Activated CD4-positive, alpha-beta T cell treated with anti-CD3 and anti-CD28 coated beads, Interleukin-2, amount 50 U/mL, for 16 hours (primary cell): ENCODE data around the gene LRRN3.

Experiments
- DNase-seq: peaks from one replicate; pipeline ENCODE4 v3.0.0-alpha.2; 2020

LRRN3 gene

DNA sequence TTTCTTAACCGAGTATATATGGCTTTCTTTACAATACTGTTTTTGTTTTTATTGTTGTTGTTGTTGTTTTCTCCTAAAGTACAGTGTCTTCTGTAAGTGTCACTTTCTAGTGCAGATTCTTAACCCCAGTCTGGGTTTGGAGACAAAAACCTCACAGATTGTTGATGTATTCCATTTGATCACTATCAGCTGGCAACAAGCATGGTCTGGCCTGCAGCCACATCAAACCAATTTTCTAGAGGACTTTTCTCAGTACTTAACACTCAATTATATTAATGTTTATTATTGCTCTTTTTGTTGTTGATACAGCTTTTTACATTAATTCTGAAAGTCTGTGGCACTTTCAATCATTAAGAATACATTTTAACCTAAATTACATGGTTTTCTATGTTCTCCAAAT lies 17.1 kb downstream of the LRRN3 start:
- no peak for DNase-seq

DNA sequence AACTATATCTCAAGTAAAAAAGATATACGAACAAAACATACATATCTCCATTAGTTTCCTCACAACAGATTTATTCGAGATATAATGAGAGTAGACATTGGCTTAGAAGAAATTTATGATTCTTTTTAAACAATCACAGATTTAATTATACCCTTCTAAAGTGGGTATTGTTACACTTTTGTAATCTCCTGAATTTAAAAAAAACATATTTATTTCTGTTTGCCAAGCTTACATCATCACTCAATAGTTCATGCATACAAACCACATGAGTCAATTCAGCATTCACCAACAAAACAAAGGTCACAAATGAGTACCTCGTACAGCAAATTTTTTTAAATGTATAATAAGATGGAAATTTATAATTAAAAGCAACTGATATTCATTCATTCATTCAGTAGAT lies 17.6 kb downstream of the LRRN3 start:
- no peak for DNase-seq

DNA sequence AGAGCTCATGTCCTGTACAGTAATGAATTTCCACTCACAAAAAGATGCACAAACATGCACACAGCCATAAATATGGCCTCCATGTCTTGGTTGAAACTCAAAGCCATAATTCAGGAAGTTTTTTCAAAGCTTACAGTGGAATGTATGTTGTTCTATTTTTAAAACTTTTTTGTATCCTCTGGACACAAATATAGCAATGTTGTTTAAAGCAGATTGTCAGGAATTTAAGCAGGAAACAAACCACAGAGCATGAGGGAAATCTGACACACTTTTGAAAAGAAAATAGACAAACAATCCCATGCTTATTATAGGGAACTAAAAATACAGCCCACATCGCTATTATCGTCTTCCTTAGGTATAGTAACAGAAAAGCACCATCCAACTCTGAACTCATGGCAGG lies 21.5 kb downstream of the LRRN3 start:
- no peak for DNase-seq

DNA sequence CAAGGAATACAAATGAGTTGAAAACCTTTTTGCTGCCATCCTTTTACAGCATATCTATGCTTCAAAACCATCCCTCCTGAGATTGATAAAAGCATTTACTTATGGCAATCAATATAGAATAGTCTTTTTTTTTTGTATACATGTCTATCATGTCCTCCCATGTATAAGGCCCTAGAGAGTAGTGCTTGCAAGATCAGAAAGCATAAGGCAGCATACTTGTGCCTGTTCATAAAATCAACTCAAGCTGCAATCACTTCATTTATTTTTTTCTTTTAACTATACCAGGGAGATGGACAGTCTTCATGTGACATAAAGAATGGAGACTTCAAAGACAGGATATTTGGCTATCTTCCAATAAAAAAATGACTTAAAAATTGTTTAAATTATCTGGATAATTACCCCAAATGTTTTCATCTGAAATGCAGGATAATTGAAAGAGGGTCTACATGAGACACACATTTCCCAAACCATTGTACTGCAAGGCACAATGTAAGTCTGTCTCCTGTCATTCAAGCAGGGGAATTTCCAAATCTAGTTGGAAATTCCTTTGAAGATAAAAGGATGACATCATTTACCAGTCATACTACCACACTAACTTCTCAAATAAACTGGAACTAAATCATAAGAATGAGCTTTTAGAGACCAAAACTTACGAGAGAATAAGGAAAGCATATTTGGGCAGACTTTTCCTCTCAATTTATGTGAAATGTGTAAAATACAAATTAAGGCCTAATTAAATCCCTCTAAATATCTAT lies 22.5 kb downstream of the LRRN3 start:
- no peak for DNase-seq

GRCh38 chr7:111115966-111116365 lies 25.0 kb downstream of the LRRN3 start:
- DNase-seq: no peak

DNA sequence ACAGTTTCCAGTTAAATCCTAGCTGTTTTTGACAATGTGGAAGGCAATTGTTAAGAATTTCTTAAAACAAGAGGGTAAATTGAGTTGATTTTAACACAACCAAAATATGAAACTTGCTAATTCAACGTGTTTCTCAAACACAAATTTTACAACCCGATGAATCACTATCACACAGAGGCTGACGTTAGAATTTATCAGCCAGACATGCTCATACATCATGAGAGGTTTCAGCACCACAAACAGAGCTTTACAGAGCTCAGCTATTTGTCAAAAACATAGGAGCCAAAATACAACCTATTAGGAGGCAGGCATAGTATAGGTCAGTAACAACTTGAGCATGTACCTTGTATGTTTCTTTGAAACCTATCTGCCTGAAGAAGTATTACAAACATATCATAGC lies 36.1 kb downstream of the LRRN3 start:
- DNase-seq: no peak

GRCh38 chr7:111129435-111129834 lies 38.5 kb downstream of the LRRN3 start:
- no peak for DNase-seq

DNA sequence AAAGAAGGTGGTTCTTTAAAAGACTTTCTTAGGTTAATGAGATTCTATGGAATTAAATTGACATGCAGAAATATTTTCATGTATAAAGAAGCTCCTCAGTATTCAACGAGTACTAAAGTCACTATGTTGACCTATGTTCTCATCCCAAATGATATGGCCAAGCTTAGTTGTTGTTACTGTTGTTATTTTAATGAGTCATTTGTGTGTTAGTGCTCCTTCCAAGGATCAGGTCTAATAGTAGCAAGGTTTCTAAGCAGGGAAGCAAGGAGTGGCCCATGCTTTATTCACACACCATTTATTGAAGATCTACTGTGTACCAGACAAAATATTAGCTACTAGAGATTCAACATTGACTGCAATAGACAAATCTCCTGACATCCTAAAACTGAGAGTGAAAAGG lies 41.9 kb downstream of the LRRN3 start:
- DNase-seq: no peak

DNA sequence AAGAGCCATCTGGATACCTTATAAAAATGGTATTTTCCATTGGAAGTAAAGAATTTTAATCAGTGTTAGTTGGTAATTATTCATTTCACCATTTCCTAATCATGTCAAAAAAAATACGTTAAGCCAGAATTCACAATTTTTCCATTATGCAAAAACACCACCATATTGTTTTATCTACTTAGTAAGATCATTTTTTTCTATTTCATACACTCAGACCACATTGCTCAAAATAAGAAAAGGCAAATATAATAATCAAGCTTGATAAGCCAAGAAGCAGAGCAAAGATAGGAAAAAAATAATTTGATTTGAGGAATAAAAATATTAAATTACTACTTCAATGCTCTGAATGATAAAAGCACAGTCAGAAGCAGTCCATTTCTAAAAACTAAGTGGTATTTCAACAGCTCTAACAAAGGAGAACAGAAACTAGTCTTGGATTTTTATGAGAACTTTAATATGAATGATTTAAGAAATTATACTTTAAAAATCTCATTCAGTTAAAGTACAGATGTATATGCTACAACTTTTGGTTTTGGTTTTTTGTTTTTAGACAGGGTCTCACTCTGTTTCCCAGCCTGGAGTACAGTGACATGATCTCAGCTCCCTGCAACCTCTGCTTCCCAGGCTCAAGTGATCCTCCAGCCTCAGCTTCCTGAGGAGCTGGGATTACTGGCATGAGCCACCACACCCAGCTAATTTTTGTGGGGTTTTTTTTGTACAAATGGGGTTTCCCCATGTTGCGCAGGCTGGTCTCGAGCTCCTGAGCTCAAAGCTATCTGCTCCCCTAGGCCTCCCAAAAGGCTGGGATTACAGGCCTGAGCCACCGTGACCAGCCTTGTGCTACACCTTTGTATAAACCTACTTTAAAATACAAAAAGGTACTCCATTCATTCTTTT lies 46.6 kb downstream of the LRRN3 start:
- DNase-seq: peak; percentile 62

GRCh38 chr7:111138193-111138569 lies 47.3 kb downstream of the LRRN3 start:
- peak; percentile 90 for DNase-seq

GRCh38 chr7:111138586-111138985 lies 47.7 kb downstream of the LRRN3 start:
- no peak for DNase-seq

GRCh38 chr7:111140091-111140865 lies 49.4 kb downstream of the LRRN3 start:
- DNase-seq: no peak

- DNase-seq: no peak
Measured at GRCh38 chr7:111145472-111145871, 54.5 kb downstream of the LRRN3 start.

GRCh38 chr7:111146136-111146535 lies 55.2 kb downstream of the LRRN3 start:
- no peak for DNase-seq

DNA sequence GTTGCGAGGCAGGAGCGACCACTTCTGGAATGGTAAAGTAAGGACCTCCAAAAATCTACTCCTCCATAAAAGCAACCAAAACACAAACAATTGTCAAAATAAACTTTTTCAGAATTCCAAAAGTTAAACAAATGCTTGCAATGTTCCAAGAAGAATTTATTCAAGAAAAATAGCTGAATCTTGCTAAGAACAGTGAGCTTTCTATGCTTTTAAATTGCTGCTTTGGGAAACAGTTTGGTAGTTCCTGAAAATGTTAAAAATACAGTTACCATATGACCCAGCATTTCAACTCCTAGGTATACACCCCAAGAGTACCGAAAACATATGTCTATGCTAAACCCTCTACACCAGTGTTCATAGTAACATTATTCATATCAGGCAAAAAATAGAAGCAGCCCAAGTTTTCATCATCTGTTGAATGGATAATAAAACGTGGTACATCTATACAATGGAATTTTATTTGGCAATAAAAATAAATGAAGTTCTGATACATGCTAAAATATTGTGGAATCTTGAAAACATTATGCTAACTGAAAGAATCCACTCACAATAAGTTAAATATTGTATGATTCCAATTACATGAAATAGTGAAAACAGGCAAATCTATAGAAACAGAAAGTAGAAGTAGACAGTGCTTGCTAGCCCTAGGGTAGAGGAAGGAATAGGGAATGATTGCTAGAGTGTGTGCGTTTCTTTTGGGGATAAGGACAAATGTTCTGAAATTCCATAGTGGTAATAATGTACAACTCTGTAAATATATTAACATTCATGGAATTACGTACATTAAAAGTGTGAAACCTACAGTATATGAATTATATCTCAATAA lies 57.0 kb downstream of the LRRN3 start:
- no peak for DNase-seq

GRCh38 chr7:111150709-111151108 lies 59.8 kb downstream of the LRRN3 start:
- DNase-seq: no peak

DNA sequence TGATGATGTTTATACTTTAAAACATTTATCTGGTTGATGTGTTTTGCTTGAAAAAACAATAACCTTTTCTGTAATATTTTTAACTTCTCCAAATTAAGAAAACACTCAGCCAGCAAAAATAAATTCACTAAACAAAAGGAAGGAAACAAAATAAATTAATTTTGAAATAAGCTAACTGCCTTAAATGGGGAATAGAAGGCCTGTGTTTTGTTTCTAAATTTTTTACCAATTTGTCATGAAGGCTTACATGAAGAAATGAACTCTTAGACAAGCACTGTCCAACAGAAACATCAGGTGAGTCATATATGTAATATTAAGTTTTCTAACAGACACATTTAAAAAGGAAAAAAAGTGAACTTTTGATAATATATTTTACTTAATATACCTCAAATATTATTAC lies 68.5 kb downstream of the LRRN3 start:
- DNase-seq: no peak

- DNase-seq: no peak
Measured at GRCh38 chr7:111160297-111160696, 69.4 kb downstream of the LRRN3 start.

- DNase-seq: no peak
Measured at GRCh38 chr7:111162692-111163091, 71.8 kb downstream of the LRRN3 start.

DNA sequence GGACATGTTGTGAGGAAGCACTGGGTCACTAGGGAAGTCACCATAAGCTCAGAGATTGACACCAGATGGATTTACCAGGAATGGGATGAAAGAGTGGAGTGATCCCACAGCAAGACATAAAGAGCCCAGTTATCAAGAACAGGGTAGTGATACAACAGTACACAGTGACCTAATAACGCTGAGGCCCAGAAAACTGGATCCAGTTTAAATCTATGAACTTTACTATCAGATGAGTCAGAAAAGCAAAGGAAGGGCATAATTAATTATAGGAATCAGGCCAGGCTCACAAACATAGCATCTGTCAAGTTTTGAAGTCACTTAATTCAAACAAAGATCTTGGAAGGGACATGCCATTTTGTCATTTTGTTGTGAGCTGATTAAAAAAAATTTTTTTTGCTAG lies 73.5 kb downstream of the LRRN3 start:
- no peak for DNase-seq

GRCh38 chr7:111168182-111168581 lies 77.3 kb downstream of the LRRN3 start:
- no peak for DNase-seq

GRCh38 chr7:111172564-111173257 lies 81.8 kb downstream of the LRRN3 start:
- DNase-seq: no peak
